B cell (primary cell): Measurements from ENCODE around the gene PAX2. TPM values are rescaled to one million over a fixed set of nuclear protein-coding genes. Genes with fewer than 3 reads are reported as not detected.

Source experiments
- ATAC-seq: fragments of 200-7000 bp; cut with Tn5 transposase; one replicate; pipeline ENCODE4 v1.10.0; 2021; ENCODE audit warnings: low read depth, mild to moderate bottlenecking, moderate number of reproducible peaks, moderate library complexity
- CTCF ChIA-PET: fragments of 350-600 bp; sonication (Branson Sonifier 250); formaldehyde crosslinking; loops from one replicate; lab custom pipeline; 2021; ENCODE audit warnings: antibody characterized with exemption, inconsistent platforms; lab: Charles Lee
- POLR2A ChIA-PET: fragments of 350-600 bp; sonication (Branson Sonifier 250); formaldehyde crosslinking; loops from one replicate; lab custom pipeline; 2021; ENCODE audit warnings: antibody characterized with exemption; lab: Charles Lee
- DNase-seq: peaks from one replicate; pipeline ENCODE4 v3.0.0; 2013
- H2AFZ ChIP-seq: 2 replicates; pipeline ENCODE4 v1.6.1; 2012; ENCODE audit warnings: mild to moderate bottlenecking, low read depth, low read length; ENCODE audit not compliant: insufficient read depth, poor library complexity, severe bottlenecking
- H3K27ac ChIP-seq, 2 donors: 1 replicate in 1 of 2; 2 replicates in 1 of 2; pipeline ENCODE4 v1.5.1; 2012 to 2013; ENCODE audit warnings: low read length in 2 of 2, mild to moderate bottlenecking in 2 of 2, moderate library complexity in 1 of 2
- H3K27me3 ChIP-seq, 4 experiments: fragments of 200-600 bp in 1 of 4; sonication (generic) in 1 of 4; replicated peaks in 1 of 4; 1 replicate in 2 of 4; 2 replicates in 2 of 4; pipeline versions ENCODE4 v1.6.1 to v1.7.0; 2013 to 2016; ENCODE audit warnings: low read length in 3 of 4, mild to moderate bottlenecking in 2 of 4, mixed read lengths in 1 of 4, moderate library complexity in 1 of 4; ENCODE audit not compliant: insufficient read depth in 4 of 4, control insufficient read depth in 3 of 4; ENCODE audit errors: control extremely low read depth in 1 of 4
- H3K36me3 ChIP-seq, 2 experiments: replicated peaks in 1 of 2; 1 replicate in 1 of 2; 2 replicates in 1 of 2; pipeline versions ENCODE4 v1.6.1 to v1.7.1; 2013; ENCODE audit warnings: low read length in 1 of 2; ENCODE audit not compliant: insufficient read depth in 2 of 2, control insufficient read depth in 1 of 2; ENCODE audit errors: control extremely low read depth in 1 of 2, extremely low read depth in 1 of 2
- H3K4me1 ChIP-seq, 2 donors: fragments of 200-600 bp in 1 of 2; sonication (generic) in 1 of 2; 1 replicate in 1 of 2; 2 replicates in 1 of 2; pipeline versions ENCODE4 v1.5.1 to v1.6.1; 2013 to 2017; ENCODE audit warnings: low read length in 2 of 2; ENCODE audit not compliant: control insufficient read depth in 2 of 2, insufficient read depth in 2 of 2
- H3K4me2 ChIP-seq: replicated peaks from 2 replicates; pipeline ENCODE3; 2012; ENCODE audit warnings: mild to moderate bottlenecking, low read depth, low read length; ENCODE audit not compliant: poor library complexity, severe bottlenecking
- H3K4me3 ChIP-seq, 5 experiments: fragments of 200-600 bp in 1 of 5; sonication (generic) in 1 of 5; 1 replicate in 3 of 5; 2 replicates in 2 of 5; pipeline versions ENCODE4 v1.5.1 to v1.7.0; 2011 to 2016; ENCODE audit warnings: low read length in 4 of 5, mild to moderate bottlenecking in 4 of 5, low read depth in 2 of 5, control low read depth in 1 of 5, moderate library complexity in 1 of 5; ENCODE audit not compliant: insufficient read depth in 1 of 5; ENCODE audit errors: control extremely low read depth in 1 of 5, extremely low read depth in 1 of 5
- H3K79me2 ChIP-seq: fragments of 200-600 bp; sonication (generic); one replicate; pipeline ENCODE4 v1.6.0; 2016; ENCODE audit warnings: low read length; ENCODE audit not compliant: control insufficient read depth, insufficient read depth
- H3K9ac ChIP-seq: fragments of 200-600 bp; sonication (generic); 2 replicates; pipeline ENCODE4 v1.6.1; 2017; ENCODE audit warnings: mild to moderate bottlenecking, low read length, moderate library complexity
- H3K9me3 ChIP-seq, 3 donors: one replicate each; pipeline versions ENCODE4 v1.6.1 to v1.7.1; 2013; ENCODE audit warnings: low read length in 2 of 3; ENCODE audit not compliant: control insufficient read depth in 2 of 3, insufficient read depth in 1 of 3; ENCODE audit errors: control extremely low read depth in 1 of 3
- H4K20me1 ChIP-seq: 2 replicates; pipeline ENCODE4 v1.6.0; 2012; ENCODE audit warnings: mild to moderate bottlenecking, low read length; ENCODE audit not compliant: insufficient read depth, control insufficient read depth, poor library complexity, severe bottlenecking
- H3K27ac Mint-ChIP-seq: one replicate; pipeline ENCODE4 v1.8.0; 2021; ENCODE audit warnings: mixed read lengths
- H3K27me3 Mint-ChIP-seq: one replicate; pipeline ENCODE4 v1.8.0; 2021; ENCODE audit warnings: mixed read lengths
- H3K4me1 Mint-ChIP-seq: one replicate; pipeline ENCODE4 v1.8.0; 2021; ENCODE audit warnings: mixed read lengths
- H3K4me3 Mint-ChIP-seq: one replicate; pipeline ENCODE4 v1.8.0; 2021; ENCODE audit warnings: mixed read lengths
- H3K9me3 Mint-ChIP-seq: one replicate; pipeline ENCODE4 v1.8.0; 2022; ENCODE audit warnings: mixed read lengths; ENCODE audit not compliant: insufficient read depth
- EZH2 ChIP-seq: IDR thresholded peaks from 2 replicates; pipeline ENCODE4 v1.6.1; 2012; ENCODE audit warnings: borderline replicate concordance, low read depth, mild to moderate bottlenecking, moderate library complexity, low read length; ENCODE audit not compliant: insufficient read depth, poor library complexity, severe bottlenecking
- WGBS: methylation state at CpG from one replicate; pipeline ENCODE4 v1.1.5; 2013; ENCODE audit warnings: missing lambda C conversion rate; ENCODE audit not compliant: insufficient coverage; 5-methylcytosine and 5-hydroxymethylcytosine counted together
- intact Hi-C: fragments of 100-400 bp; cut with micrococcal nuclease; formaldehyde crosslinking; loops from one replicate; pipeline ENCODE4 v1.10.0; 2022
- polyA plus RNA-seq: library from polyadenylated mRNA; depleted of rRNA; stranded (reverse); fragments of >200 nt; gene quantifications from 2 replicates; pipeline ENCODE4 v1.2.3, GENCODE V29; 2012
- total RNA-seq, 2 donors: library from RNA; stranded (reverse); fragments of 120-200 nt in 1 of 2; gene quantifications; 1 replicate in 1 of 2; 2 replicates in 1 of 2; pipeline versions ENCODE4 v1.2.3 to v1.2.4, GENCODE V29; 2013 to 2022
- TF ChIP-seq, protein P1 (sequence below): fragments of 200-600 bp; IDR thresholded peaks from one replicate; pipeline ENCODE4 v1.8.0; 2022; ENCODE audit warnings: antibody characterized with exemption, mild to moderate bottlenecking

PAX2 gene
- total and polyA plus RNA-seq, 2 donors (not counting 1 experiment from before 2014, with no cell fraction given): 0.12 TPM; not detected in 1

DNA sequence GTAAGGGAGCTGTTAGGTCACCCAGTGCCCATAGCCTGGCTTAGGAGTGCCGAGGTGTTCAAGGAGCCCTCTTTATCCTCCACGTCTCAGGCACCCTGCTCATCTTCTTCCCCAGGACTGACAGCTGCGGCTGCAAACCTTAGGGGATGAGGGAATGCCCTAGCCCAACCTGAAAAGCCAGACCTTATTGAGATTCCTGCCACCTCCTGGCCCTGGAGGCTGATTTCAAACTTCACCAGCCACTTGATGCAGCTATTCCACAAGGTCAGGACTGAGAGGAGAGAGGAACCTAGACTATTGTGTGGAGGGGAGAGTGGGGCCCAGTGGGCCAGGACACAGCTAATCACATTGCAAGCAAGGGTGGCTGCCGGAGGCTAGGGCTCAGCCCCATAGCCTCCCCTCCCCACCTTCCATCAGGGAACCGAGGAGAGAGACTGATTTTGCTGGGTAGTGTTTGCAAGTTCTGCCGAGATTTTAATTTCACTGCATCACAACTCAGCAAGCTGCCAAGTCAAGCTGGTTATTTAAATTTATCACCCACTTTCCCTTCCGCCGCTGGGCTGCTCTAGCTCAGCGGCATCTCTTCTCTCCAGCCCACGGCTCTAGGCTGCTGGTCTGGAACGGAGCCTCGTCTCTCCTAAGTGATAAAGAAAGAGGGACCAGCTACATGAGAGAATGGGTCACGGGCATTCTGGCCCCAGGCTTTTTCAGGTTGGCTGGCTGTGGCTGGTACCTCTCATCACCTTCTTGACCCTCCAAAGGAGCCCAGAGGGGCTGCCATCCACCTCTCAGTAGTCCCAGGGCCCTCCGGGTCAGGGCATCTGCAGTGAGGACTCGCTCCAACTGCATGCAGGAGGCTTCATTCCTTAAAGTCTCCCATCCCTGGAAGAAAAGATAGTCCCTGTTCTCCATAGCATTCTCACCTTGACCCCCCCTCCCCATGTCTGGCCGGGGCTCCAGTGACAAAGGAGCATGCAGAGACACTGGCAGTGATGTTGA lies 66.7 kb downstream of the PAX2 start:
- POLR2A ChIA-PET: no interaction called here
- Histone ChIP-seq H3K4me3 (no peak overlapping the region), H2AFZ (no peak overlapping the region), H3K79me2 (no peaks in the 10 kb centered on the region), H3K9ac (no peak overlapping the region), H3K27me3 (peaks cover 0 to 59% (median 5%) of the 10 kb centered on the region in 4 experiments), H3K36me3 (no peaks in the 10 kb centered on the region), H4K20me1 (no peaks in the 10 kb centered on the region), H3K4me2 (no peak overlapping the region), H3K4me1 (no peaks in the 10 kb centered on the region), H3K27ac (no peak overlapping the region), H3K9me3 (peaks cover 0 to 3% (median 0%) of the 10 kb centered on the region in 3 donors)
- ATAC-seq (no peak), DNase-seq (no peak)
- Mint-ChIP-seq H3K4me3 (no peak overlapping the region), H3K27ac (no peak overlapping the region), H3K9me3 (no peaks in the 10 kb centered on the region), H3K27me3 (peaks cover 61% of the 10 kb centered on the region), H3K4me1 (peaks cover 5% of the 10 kb centered on the region)
- WGBS: 77% methylated on average over 9 of the region's 16 CpGs
- TF ChIP-seq EZH2: no peak
- TF ChIP-seq, protein P1, sequence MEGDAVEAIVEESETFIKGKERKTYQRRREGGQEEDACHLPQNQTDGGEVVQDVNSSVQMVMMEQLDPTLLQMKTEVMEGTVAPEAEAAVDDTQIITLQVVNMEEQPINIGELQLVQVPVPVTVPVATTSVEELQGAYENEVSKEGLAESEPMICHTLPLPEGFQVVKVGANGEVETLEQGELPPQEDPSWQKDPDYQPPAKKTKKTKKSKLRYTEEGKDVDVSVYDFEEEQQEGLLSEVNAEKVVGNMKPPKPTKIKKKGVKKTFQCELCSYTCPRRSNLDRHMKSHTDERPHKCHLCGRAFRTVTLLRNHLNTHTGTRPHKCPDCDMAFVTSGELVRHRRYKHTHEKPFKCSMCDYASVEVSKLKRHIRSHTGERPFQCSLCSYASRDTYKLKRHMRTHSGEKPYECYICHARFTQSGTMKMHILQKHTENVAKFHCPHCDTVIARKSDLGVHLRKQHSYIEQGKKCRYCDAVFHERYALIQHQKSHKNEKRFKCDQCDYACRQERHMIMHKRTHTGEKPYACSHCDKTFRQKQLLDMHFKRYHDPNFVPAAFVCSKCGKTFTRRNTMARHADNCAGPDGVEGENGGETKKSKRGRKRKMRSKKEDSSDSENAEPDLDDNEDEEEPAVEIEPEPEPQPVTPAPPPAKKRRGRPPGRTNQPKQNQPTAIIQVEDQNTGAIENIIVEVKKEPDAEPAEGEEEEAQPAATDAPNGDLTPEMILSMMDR: no peak
- intact Hi-C loops: no loop called here
- CTCF ChIA-PET: no interaction called here

DNA sequence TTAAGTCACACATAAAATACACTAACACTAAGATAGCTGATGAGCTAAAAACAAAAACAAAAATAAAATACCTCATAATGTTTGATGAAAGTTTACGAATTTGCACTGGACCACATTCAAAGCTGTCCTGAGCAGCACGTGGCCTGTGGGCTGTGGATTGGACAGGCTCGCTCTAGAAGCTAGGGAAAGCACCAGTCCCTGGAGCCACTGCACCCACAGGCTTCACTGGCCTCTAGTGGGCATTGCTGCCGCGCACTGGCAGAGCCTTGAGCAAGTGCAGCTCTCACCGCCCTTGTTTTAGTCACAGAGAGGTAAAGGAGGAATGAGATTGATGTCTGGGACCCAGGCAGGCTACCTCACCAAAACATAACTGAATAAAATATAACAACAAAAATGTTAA lies 67.6 kb downstream of the PAX2 start:
- Histone ChIP-seq H3K27me3 (peaks cover 0 to 60% (median 3%) of the 10 kb centered on the region in 4 experiments), H3K27ac (no peak overlapping the region), H3K36me3 (no peaks in the 10 kb centered on the region), H2AFZ (no peak overlapping the region), H3K4me1 (no peaks in the 10 kb centered on the region), H4K20me1 (no peaks in the 10 kb centered on the region), H3K4me3 (no peak overlapping the region), H3K4me2 (no peak overlapping the region), H3K9me3 (peaks cover 0 to 3% (median 0%) of the 10 kb centered on the region in 3 donors), H3K9ac (no peak overlapping the region), H3K79me2 (no peaks in the 10 kb centered on the region)
- Mint-ChIP-seq H3K27ac (no peak overlapping the region), H3K4me3 (no peak overlapping the region), H3K27me3 (peaks cover 57% of the 10 kb centered on the region), H3K9me3 (no peaks in the 10 kb centered on the region), H3K4me1 (no peaks in the 10 kb centered on the region)
- 69% methylated on average over 3 of the region's 6 CpGs for WGBS
- CTCF ChIA-PET: no interaction called here
- ATAC-seq: no peak
- TF ChIP-seq, protein P1: no peak
- TF ChIP-seq EZH2: no peak
- intact Hi-C loops: no loop called here
- POLR2A ChIA-PET: no interaction called here
- DNase-seq: no peak
